HG03135 (cell line): Measurements from ENCODE around the gene MVB12B.

Experiments
- ATAC-seq: cut with Tn5 transposase; IDR thresholded peaks from one replicate; pipeline ENCODE4 v1.9.1; 2021; ENCODE audit warnings: mild to moderate bottlenecking, moderate library complexity; ENCODE audit not compliant: unreplicated experiment

Gene MVB12B

GRCh38 chr9:126448865-126449577 is 122.4 kb downstream of the MVB12B start:
- ATAC-seq = no peak

- ATAC-seq = no peak
Measured at GRCh38 chr9:126449725-126450667, 123.4 kb downstream of the MVB12B start.

- no peak for ATAC-seq
Measured at GRCh38 chr9:126450668-126451205, 124.1 kb downstream of the MVB12B start.

- ATAC-seq = no peak
Measured at GRCh38 chr9:126451316-126451885, 124.8 kb downstream of the MVB12B start.

GRCh38 chr9:126452106-126452505 is 125.5 kb downstream of the MVB12B start:
- no peak for ATAC-seq

GRCh38 chr9:126453156-126453963 is 126.7 kb downstream of the MVB12B start:
- ATAC-seq = no peak

- ATAC-seq = no peak
Measured at GRCh38 chr9:126454215-126454614, 127.6 kb downstream of the MVB12B start.

- no peak for ATAC-seq
Measured at GRCh38 chr9:126454795-126455194, 128.2 kb downstream of the MVB12B start.

- ATAC-seq = no peak
Measured at GRCh38 chr9:126456441-126457174, 130.0 kb downstream of the MVB12B start.

- no peak for ATAC-seq
Measured at GRCh38 chr9:126457175-126457547, 130.5 kb downstream of the MVB12B start.

- ATAC-seq = no peak
Measured at GRCh38 chr9:126457890-126458289, 131.3 kb downstream of the MVB12B start.

- ATAC-seq = no peak
Measured at GRCh38 chr9:126459126-126459525, 132.5 kb downstream of the MVB12B start.

GRCh38 chr9:126459546-126459945 is 132.9 kb downstream of the MVB12B start:
- no peak for ATAC-seq

GRCh38 chr9:126459965-126460843 is 133.6 kb downstream of the MVB12B start:
- ATAC-seq = no peak

GRCh38 chr9:126461029-126461428 is 134.4 kb downstream of the MVB12B start:
- no peak for ATAC-seq

- no peak for ATAC-seq
Measured at GRCh38 chr9:126461608-126462007, 135.0 kb downstream of the MVB12B start.

GRCh38 chr9:126462617-126463016 is 136.0 kb downstream of the MVB12B start:
- no peak for ATAC-seq

- ATAC-seq = no peak
Measured at GRCh38 chr9:126463426-126463825, 136.8 kb downstream of the MVB12B start.
